OCI-LY7 (cell line): ENCODE measurements around the gene TXNDC2.

Experiments
- CTCF ChIP-seq: fragments of 200-600 bp; sonication (generic); conservative IDR thresholded peaks from 2 replicates; pipeline ENCODE4 v1.5.1; 2014; ENCODE audit warnings: mild to moderate bottlenecking, antibody characterized with exemption, low read length, moderate library complexity, mixed read lengths
- EZH2phosphoT487 ChIP-seq: fragments of 200-600 bp; sonication (generic); IDR thresholded peaks from 2 replicates; pipeline ENCODE4 v1.6.1; 2018; ENCODE audit warnings: low read depth, borderline replicate concordance, mild to moderate bottlenecking, mixed run types, antibody characterized with exemption, low read length, moderate library complexity, mixed read lengths

GRCh38 chr18:9922592-9923311 lies 37.0 kb downstream of the TXNDC2 start:
- TF ChIP-seq CTCF: no peak
- TF ChIP-seq EZH2phosphoT487: no peak
